NCI-H2196 treated with DMSO at 0.1 percent for 48 hours (cell line): ENCODE data around the gene METTL6.
"Not testable (repeated sequence)": the region's sequence is repeated elsewhere in the genome, so short reads cannot be mapped to it uniquely, and the experiment has no call there.

Source experiments
- DNase-seq: peaks from one replicate; lab custom pipeline; 2025; ENCODE audit not compliant: unreplicated experiment; lab: John Stamatoyannopoulos, UW

Gene METTL6

DNA sequence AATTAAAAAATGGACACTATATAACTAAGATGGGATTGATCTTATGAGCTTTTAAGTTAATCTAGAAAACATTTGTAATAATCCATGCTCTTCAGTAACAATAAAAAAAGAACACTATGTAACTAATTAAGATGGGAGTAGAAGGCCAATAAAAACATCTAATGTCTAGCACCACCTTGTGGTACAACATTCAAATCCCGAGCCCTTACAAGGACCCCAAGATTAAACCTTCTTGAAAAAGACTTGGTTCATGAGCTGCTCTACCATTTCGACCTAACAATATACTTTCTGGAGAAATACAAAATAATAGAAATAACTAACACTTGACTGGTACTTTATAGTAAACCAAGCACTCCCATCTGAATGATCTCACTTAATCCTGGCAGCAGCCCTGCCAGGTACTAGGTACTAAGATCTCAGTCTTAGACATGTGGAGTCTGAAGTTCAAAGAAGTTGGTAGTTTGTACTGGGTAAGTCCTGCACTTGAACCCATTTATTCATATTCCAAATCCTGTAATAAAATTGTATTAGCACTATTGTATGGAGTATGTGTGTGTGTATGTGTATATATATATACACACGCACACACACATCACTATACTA is 21.8 kb downstream of the METTL6 start:
- DNase-seq = no peak

DNA sequence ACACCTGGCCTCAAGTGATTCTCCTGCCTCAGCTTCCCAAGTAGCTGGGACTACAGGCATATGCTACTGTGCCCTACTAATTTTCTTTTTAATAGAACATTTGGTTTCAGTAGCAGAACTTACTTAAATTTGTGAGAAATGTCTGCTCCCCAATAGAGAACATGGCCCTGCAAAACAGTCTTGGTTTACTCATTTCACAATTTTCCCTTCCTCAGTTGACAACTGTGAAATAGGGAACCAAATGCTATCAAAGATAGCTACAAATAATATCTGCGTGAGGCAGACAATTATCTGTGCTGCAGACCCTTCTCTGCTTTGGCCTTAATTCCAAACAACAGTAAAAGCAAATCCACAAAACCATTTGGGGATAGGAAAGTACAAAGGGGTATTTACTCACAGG is 22.6 kb downstream of the METTL6 start:
- DNase-seq = no peak

DNA sequence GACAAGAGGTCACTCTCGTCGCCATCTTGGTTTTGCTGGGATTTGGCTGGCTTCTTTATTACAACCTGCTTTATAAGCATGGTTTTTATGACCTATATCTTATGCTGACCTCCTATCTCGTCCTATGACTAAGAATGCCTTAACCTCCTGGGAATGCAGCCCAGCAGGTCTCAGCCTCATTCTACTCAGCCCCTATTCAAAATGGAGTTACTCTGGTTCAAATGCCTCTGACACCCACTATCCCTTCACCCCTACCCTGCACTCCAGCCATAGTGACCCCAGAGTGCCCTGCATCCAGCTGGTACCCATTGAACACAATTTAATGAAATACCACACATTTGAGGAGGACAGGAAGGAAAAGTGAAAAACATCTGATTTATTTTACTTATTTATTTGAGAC is 23.4 kb downstream of the METTL6 start:
- no peak for DNase-seq

DNA sequence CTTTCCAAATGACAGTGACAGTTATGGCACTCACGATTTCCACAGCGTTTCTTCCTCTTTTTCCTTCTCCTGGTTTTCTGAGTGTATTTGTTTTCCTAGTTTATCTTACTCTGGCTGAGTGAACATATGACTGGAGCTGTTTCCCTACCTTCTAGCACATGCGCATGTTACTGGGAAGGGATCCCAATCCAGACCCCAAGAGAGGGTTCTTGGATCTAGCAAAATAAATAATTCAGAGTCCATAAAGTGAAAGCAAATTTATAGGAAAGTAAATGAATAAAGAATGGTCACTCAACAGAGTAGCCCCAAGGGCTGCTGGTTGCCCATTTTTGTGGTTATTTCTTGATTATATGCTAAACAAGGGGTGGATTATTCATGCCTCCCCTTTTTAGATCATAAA is 23.8 kb downstream of the METTL6 start:
- DNase-seq = no peak

DNA sequence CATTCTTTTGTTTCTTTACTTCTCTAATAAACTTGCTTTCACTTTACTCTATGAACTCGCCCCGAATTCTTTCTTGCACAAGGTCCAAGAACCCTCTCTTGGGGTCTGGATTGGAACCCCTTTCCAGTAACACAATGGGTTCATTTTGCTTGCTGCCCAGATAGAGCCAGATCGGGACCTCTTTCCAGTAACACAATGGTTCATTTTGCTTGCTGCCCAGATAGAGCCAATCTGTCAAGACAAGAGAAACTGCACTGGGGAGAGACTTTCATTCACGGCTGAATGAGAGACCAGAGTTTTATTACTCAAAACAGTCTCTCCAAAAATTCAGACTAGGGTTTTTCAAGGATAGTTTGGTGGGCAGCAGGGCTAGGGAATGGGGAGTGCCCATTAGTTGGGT is 25.4 kb downstream of the METTL6 start:
- DNase-seq = no peak

DNA sequence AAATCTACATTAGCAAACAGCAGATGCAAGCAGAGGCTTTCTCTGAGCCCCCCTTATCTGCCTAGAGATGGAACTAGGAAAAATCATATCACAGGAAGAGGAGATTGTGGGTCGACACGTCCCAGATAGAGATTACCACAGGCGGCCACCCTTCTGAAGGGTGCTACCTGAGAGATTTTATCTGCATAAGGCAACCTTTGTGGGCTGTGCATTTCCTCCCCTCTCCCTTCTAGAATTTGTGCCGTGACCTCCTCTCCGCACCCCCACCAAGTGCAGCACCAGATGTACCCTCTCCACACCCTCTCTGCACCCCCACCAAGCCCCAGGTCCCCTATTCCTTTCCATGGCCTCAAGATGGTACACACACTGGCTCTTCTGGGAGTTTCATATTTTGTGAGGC is 27.4 kb downstream of the METTL6 start:
- no peak for DNase-seq

DNA sequence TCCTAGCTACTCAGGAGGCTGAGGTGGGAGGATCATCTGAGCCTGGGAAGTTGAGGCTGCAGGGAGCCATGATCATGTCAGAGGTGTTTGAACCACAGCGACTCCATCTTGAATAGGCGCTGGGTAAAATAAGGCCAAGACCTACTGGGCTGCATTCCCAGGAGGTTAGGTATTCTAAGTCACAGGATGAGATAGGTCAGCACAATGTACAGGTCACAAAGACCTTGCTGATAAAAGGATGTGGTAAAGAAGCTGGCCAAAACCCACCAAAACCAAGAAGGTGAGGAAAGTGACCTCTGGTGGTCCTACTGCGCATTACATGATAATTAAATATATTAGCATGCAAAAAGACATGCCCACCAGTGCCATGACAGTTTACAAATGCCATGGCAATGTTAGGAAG is 28.6 kb downstream of the METTL6 start:
- not testable (repeated sequence) for DNase-seq

DNA sequence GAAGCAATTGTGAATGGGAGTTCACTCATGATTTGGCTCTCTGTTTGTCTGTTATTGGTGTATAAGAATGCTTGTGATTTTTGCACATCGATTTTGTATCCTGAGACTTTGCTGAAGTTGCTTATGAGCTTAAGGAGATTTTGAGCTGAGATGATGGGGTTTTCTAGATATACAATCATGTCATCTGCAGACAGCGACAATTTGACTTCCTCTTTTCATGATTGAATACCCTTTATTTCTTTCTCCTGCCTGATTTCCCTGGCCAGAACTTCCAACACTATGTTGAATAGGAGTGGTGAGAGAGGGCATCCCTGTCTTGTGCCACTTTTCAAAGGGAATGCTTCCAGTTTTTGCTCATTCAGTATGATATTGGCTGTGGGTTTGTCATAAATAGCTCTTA is 34.1 kb downstream of the METTL6 start:
- DNase-seq = not testable (repeated sequence)

DNA sequence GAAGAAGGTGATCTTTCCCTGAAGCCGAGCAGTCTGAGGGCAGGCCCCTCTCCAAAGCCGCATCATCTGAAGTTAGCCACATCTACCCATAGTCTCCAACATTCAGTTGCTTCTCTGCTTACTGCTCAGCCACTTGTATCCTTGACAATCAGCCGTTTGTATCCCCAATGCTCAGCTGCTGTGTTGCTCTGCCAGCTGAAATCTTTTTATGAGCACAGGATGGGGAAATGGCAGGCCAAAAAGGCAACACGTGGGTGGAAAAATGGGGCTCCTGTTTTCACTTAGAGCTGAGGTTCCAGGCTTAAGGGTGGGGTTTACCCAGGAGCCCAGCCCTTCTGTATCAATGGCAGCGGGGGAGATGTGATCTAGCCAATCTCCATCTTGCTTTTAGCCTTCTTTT is 36.3 kb downstream of the METTL6 start:
- no peak for DNase-seq

DNA sequence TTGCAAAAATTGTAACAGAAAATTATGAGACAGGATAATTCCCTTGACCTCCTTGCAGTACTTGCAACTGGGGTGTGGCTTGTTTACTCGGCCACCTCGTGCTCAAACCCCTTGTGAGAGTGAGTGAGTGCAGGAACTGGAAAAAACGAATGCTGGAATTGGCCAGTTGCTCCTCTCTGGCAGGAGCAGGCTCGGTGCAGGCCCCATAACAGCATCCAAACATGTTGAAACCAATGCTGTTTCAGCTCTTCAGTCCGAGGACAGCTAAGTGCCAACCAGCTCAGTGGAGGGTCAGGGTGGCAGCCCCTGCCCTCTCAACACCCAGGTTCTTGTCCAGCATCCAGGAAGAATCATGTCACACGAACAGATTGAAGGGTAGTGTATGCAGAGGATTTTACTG is 36.9 kb downstream of the METTL6 start:
- no peak for DNase-seq

DNA sequence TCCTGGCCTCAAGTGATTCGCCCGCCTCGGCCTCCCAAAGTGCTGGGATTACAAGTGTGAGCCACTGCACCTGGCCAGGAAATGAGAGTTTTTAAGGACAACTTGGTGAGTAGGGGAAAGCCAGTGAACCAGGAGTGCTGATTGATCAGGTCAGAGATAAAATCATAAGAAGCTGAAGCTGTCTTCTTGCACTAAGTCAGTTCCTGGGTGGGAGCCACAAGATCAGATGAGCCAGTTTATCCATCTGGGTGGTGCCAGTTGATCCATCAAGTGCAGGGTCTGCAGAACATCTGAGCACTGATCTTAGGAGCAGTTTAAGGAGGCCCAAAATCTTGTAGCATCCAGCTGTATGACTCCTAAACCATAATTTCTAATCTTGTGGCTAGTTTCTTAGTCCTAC is 39.0 kb downstream of the METTL6 start:
- DNase-seq = not testable (repeated sequence)

DNA sequence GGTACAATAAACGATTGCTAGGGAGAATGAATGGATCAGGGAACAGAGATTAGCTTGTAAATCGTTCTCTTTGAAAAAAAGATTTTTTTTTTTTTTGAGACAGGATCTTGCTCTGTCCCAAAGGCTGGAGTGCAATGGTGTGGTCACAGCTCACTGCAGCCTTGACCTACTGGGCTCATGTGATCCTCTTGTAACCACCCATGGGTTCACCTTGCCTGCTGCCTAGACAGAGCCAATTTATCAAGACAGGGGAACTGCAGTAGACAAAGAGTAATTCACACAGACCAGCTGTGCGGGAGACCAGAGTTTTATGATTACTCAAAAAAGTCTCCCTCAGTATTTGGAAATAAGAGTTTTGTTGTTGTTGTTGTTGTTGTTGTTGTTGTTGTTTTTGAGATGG is 39.6 kb downstream of the METTL6 start:
- no peak for DNase-seq

DNA sequence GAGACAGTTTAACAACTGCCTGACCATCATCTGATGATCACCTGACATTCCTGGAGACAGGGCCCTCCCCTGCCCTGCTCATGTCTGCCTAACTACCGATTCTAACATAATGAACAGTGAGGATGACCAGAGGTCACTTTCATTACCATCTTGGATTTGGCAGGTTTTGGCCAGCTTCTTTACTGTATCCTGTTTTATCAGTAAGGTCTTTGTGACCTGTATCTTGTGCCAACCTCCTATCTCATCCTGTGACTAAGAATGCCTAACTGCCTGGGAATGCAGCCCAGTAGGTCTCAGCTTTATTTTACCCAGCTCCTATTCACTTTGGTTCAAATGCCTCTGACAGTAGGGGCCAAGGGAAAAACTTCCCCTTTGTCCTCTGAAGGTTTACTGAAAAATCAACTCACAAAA is 40.2 kb downstream of the METTL6 start:
- DNase-seq = no peak

DNA sequence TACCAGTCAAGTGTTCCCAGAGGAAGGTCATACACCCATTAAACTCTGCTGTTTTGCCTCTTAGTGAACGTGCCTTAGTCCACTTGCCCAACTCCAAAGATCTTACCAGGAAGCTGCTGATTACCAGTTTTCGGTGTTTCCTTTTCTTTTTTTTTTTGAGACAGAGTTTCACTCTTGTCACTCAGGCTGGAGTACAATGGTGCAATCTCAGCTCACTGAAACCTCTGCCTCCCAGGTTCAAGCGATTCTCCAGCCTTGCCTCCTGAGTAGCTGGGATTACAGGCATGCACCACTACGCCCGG is 40.7 kb downstream of the METTL6 start:
- DNase-seq = not testable (repeated sequence)

DNA sequence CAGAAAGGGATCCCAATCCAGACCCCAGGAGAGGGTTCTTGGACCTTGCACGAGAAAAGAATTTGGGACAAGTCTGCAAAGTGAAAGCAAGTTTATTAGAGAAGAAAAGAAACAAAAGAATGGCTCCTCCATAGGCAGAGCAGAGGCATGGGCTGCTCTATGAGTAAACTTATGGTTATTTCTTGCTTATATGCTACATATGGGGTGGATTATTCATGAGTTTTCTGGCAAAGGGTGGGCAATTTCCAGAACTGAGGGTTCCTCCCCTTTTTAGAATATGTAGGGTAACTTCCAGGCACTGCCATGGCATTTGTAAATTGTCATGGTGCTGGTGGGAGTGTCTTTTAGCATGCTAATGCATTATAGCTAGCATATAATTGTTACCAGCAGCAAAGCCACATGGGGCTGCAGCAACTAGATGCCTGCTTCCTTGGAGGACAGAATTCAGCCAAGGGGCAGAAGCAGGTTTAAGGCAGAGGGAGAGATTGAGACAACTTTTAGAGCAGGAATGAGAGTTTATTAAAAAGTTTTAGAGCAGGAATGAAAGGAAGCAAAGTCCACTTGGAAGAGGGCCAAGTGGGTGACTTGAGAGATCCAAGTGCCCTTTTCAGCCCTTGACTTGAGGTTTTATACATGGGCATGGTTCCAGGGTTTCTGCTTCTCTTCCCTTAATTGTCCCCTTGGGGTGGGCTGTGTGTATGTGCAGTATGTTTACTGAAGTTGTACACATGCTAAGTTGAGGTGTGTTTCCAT is 41.3 kb downstream of the METTL6 start:
- DNase-seq = no peak

DNA sequence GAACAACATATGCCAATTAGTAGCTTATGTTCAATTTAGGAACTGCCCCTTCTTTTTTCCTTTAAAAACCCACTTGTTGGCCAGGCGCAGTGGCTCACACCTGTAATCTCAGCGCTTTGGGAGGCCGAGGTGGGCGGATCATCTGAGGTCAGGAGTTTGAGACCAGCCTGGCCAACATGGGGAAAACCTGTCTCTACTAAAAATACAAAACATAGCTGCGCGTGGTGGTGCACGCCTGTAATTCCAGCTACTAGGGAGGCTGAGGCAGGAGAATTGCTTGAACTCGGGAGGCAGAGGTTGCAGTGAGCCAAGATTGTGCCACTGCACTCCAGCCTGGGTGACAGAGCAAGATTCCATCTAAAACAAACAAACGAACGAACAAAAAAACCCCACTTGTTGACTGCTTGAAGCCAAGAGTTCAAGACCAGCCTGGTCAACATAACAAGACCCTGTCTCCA is 42.1 kb downstream of the METTL6 start:
- DNase-seq = not testable (repeated sequence)

DNA sequence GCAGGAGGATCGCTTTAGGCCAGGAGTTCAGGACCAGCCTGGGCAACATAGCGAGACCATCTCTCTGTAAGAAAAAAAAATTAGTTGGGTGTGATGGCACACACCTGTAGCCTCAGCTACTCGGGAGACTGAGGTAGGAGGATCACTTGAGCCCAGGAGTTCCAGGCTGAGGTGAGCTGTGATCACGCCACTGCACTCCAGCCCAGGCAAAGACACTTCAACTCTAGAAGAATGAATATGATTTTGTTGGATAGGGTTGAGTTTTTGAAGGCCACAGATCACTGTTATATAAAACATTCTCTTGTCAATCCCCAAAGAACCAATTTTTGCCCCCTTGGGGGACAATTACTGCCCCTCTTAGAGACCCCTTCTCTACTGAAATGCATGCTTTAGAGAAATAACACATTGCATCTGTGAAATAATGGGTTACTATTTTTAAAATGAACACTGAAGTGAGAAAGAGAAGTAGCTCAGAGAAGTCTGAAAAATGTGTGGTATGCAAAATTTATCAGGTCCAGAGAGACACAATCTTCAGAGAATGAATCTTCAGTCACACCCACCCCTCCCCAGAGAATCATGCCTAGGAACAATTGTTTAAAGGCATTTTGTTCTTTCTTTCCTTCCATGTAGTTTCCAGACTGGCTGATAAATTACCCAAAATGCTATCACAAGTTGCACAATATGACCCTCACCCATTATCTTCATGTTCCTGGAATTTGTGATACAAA is 42.7 kb downstream of the METTL6 start:
- DNase-seq = no peak

DNA sequence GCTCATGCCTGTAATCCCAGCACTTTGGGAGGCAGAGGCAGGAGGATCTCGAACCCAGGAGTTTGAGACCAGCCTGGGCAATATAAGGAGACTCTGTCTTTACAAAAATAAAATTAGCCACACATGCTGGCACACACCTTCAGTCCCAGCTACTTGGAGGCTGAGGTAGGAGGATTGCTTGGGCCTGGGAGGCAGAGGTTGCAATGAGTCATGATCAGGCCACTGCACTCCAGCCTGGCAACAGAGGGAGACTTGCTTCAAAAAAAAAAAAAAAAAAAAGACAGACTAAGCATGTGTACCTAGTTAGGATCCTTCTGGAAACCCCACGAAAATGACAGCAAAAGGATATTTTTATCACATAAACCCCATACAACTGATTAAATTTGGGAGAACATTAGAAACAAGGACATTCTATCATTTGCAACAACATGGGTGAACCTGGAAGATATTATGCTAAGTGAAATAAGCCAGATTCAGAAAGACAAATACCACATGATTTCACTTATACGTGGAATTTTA is 44.9 kb downstream of the METTL6 start:
- no peak for DNase-seq

DNA sequence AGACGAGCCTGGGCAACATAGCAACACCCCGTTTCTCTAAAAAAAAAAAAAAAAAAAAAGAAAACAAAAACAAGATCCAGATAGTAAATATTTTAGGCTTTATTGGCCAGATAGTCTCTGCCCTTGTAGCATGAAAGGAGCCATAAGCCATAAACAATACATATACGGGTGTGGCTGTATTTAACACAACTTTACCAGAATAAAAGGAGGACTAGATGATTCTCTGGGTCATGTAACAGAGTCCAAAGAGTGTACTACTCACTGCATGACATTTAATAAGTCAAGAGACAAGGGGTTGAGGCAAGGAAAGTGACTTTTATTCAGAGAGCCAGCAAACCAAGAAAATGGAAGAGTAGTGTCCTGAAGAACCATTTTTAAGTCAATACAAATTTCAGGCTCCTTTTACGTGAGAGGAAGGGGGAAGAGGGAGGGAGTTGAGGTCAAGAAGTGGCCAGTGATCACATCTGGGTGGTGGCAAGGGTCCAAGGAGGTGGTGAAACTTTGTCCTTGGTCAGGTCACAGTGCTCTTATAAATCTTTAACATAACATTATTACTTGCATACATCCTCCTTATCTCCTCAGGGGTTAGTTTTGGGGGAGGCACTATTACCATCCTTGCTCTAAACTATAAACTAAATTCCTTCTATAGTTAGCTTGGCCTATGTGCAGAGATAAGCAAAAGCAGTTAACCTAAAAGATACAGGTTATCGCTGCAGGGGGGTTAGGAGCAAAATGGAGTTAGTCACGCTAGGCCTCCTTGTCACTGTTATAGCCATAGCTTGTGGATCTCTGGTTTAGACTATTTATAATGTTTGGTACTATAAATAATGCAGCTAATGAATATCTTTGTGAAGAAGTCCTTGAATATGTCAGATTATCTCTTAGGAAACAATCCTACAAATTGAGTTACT is 46.1 kb downstream of the METTL6 start:
- no peak for DNase-seq

DNA sequence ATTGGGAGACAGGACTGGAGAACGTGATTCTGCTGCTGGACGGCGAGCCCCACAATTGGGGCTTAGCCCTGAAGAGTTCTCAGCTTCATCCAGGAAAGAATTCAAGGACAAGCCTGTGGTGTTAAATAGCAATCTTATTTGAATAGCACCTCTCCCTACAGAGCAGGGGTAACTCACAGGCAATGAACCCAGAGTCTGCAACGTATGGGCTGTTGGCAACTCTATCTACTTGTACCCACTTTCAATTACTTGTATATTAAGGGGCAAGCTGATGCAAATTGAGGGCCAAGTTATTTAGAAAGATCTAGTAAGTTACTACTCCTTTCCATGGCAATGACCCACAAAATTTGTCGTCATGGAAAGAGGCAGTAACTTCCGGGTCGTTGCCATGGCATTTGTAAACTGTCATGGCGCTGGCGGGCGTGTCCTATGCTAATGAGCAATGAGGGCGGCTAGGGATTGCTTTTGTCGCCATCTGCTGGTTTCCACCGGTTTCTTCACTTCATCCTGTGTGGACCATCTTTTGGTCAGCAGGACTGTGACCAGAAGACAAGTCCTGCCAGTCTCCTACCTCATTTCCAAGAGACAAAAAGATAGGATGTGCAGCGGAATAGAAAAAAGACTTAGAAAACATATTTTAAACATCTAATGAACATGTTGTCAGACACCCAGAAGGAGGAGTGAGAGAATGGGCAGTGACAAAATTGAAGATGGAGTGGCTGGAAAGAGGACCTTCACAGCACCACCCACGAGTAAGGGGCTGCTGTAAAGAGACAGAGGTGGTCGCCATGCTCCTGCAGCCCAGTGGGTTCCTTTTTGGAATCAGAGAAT is 49.2 kb downstream of the METTL6 start:
- DNase-seq = peak; percentile 53
